Sigmoid colon (tissue), 7 donors: ENCODE measurements around the gene ABCC8. TPM values are rescaled to one million over a fixed set of nuclear protein-coding genes. Genes with fewer than 3 reads are reported as not detected.
"Not testable (repeated sequence)": the region's sequence is repeated elsewhere in the genome, so short reads cannot be mapped to it uniquely, and the experiment has no call there.

Source experiments
- DNase-seq: peaks from one replicate; pipeline ENCODE4 v3.0.0-alpha.2; 2019
- H3K27ac ChIP-seq, 4 donors: fragments of 200-600 bp; sonication (generic); one replicate each; pipeline ENCODE4 v1.5.1; 2016 to 2019; ENCODE audit warnings: mild to moderate bottlenecking in 1 of 4
- H3K27me3 ChIP-seq, 3 donors: fragments of 200-600 bp; sonication (generic); one replicate each; pipeline ENCODE4 v1.5.1; 2019; ENCODE audit warnings: mild to moderate bottlenecking in 1 of 3
- H3K36me3 ChIP-seq, 4 donors: fragments of 200-600 bp; sonication (generic); one replicate each; pipeline ENCODE4 v1.5.1; 2016 to 2019
- H3K4me1 ChIP-seq, 4 donors: fragments of 200-600 bp; sonication (generic); one replicate each; pipeline ENCODE4 v1.5.1; 2017 to 2019
- H3K4me3 ChIP-seq, 4 donors: fragments of 200-600 bp; sonication (generic); one replicate each; pipeline ENCODE4 v1.5.1; 2017 to 2019; ENCODE audit warnings: mild to moderate bottlenecking in 2 of 4, moderate library complexity in 1 of 4
- H3K9me3 ChIP-seq, 4 donors: fragments of 200-600 bp in 3 of 4; sonication (generic) in 3 of 4; one replicate each; pipeline versions ENCODE4 v1.5.1 to v1.6.1; 2013 to 2019
- EP300 ChIP-seq, 4 donors: sonication (generic); formaldehyde crosslinking; IDR thresholded peaks; one replicate each; pipeline ENCODE4 v1.6.1; 2017; ENCODE audit warnings: antibody characterized with exemption in 4 of 4
- POLR2A ChIP-seq, 2 donors: fragments of 450-650 bp; IDR thresholded peaks; one replicate each; pipeline ENCODE4 v1.6.1; 2016; ENCODE audit warnings: antibody characterized with exemption in 2 of 2, mild to moderate bottlenecking in 2 of 2, moderate library complexity in 2 of 2
- POLR2AphosphoS5 ChIP-seq, 4 donors: sonication (generic); formaldehyde crosslinking; IDR thresholded peaks; one replicate each; pipeline ENCODE4 v1.6.1; 2017; ENCODE audit warnings: antibody characterized with exemption in 4 of 4
- WGBS, 2 donors: extraction: QIAGEN DNeasy Blood & Tissue Kit; methylation state at CpG; one replicate each; pipeline ENCODE4 v1.1.7; 2013; 5-methylcytosine and 5-hydroxymethylcytosine counted together
- intact Hi-C: fragments of 100-400 bp; cut with DNase I; formaldehyde crosslinking; loops from one replicate; pipeline ENCODE4 v1.15.1; 2023
- polyA plus RNA-seq, 3 donors: library from polyadenylated mRNA; stranded (reverse); fragments of 200-250 nt; gene quantifications; one replicate each; pipeline ENCODE4 v1.2.3, GENCODE V29; 2013
- total RNA-seq, 4 donors: library from RNA; depleted of rRNA; stranded (reverse); fragments of >200 nt; gene quantifications; one replicate each; pipeline ENCODE4 v1.1.0, GENCODE V29; 2016
- TF ChIP-seq, protein P1 (sequence below), 4 experiments: fragments of 450-650 bp in 3 of 4; fragments of 200-600 bp in 1 of 4; IDR thresholded peaks; one replicate each; pipeline ENCODE4 v1.5.1; 2016 to 2019; ENCODE audit warnings: antibody characterized with exemption in 4 of 4, mild to moderate bottlenecking in 3 of 4, moderate library complexity in 2 of 4
- donor health status: healthy with polysubstance abuse.
- donor health status: Bipolar disorder and iron deficiency.
- donor health status: healthy.

The ABCC8 gene
- total and polyA plus RNA-seq, 7 donors = 0.23 to 9.7 (median 2.6) TPM

- no peak for DNase-seq
- Histone ChIP-seq H3K4me3 (no peak overlapping the region), H3K36me3 (no peaks in the 10 kb centered on the region), H3K27ac (no peak overlapping the region), H3K27me3 (peaks cover 0 to 10% (median 0%) of the 10 kb centered on the region in 3 donors), H3K9me3 (no peaks in the 10 kb centered on the region), H3K4me1 (no peaks in the 10 kb centered on the region)
- intact Hi-C loops = no loop called here
- TF ChIP-seq POLR2A (IDR thresholded peaks at IDR 0.05) (no peak), POLR2AphosphoS5 (IDR thresholded peaks at IDR 0.05) (no peak), EP300 (IDR thresholded peaks at IDR 0.05) (no peak)
- TF ChIP-seq, protein P1, sequence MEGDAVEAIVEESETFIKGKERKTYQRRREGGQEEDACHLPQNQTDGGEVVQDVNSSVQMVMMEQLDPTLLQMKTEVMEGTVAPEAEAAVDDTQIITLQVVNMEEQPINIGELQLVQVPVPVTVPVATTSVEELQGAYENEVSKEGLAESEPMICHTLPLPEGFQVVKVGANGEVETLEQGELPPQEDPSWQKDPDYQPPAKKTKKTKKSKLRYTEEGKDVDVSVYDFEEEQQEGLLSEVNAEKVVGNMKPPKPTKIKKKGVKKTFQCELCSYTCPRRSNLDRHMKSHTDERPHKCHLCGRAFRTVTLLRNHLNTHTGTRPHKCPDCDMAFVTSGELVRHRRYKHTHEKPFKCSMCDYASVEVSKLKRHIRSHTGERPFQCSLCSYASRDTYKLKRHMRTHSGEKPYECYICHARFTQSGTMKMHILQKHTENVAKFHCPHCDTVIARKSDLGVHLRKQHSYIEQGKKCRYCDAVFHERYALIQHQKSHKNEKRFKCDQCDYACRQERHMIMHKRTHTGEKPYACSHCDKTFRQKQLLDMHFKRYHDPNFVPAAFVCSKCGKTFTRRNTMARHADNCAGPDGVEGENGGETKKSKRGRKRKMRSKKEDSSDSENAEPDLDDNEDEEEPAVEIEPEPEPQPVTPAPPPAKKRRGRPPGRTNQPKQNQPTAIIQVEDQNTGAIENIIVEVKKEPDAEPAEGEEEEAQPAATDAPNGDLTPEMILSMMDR (IDR thresholded peaks at IDR 0.05) = no peak
- WGBS, 2 donors = 64 to 69% methylated on average over 7 of the region's 7 CpGs
Observed at GRCh38 chr11:17432002-17432401, 44.6 kb downstream of the ABCC8 start.

- Histone ChIP-seq H3K27me3 (peaks cover 0 to 10% (median 0%) of the 10 kb centered on the region in 3 donors), H3K9me3 (no peaks in the 10 kb centered on the region), H3K27ac (no peak overlapping the region), H3K4me1 (no peaks in the 10 kb centered on the region), H3K36me3 (no peaks in the 10 kb centered on the region), H3K4me3 (no peak overlapping the region)
- intact Hi-C loops = no loop called here
- 60% methylated on average over 8 of the region's 8 CpGs for WGBS, 2 donors
- no peak for DNase-seq
- no peak for TF ChIP-seq EP300 (IDR thresholded peaks at IDR 0.05)
- no peak for TF ChIP-seq POLR2AphosphoS5 (IDR thresholded peaks at IDR 0.05)
- TF ChIP-seq POLR2A (IDR thresholded peaks at IDR 0.05) = no peak
- TF ChIP-seq, protein P1 (IDR thresholded peaks at IDR 0.05) = no peak
Observed at GRCh38 chr11:17431139-17431538, 45.5 kb downstream of the ABCC8 start.

DNA sequence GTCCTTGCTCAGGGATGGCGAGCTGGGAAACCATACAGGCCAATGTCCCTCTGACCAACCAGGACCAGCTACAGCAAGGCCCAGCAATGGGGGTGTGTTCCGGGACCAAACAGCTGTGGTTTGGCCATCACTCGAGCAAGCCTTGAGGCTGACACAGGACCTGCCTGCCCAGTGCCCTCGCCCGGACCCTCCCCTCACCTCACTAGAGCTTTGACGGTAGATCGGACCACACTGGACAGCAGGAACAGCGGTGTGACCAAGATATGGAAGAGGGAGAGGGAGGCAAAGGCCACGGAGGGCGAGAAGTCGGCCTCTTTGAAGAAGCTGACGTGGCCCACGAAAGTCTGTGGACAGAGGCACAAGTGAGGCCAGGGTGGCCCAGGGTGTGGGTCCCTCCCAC, 46.0 kb downstream of the ABCC8 start:
- Histone ChIP-seq H3K4me1 (no peaks in the 10 kb centered on the region), H3K27ac (no peak overlapping the region), H3K4me3 (no peak overlapping the region), H3K27me3 (peaks cover 0 to 10% (median 0%) of the 10 kb centered on the region in 3 donors), H3K36me3 (no peaks in the 10 kb centered on the region), H3K9me3 (no peaks in the 10 kb centered on the region)
- intact Hi-C loops = no loop called here
- TF ChIP-seq EP300 (IDR thresholded peaks at IDR 0.05) = no peak
- TF ChIP-seq POLR2AphosphoS5 (IDR thresholded peaks at IDR 0.05) = no peak
- TF ChIP-seq POLR2A (IDR thresholded peaks at IDR 0.05) = no peak
- 89 to 90% methylated on average over 13 of the region's 13 CpGs for WGBS, 2 donors
- no peak for DNase-seq

DNA sequence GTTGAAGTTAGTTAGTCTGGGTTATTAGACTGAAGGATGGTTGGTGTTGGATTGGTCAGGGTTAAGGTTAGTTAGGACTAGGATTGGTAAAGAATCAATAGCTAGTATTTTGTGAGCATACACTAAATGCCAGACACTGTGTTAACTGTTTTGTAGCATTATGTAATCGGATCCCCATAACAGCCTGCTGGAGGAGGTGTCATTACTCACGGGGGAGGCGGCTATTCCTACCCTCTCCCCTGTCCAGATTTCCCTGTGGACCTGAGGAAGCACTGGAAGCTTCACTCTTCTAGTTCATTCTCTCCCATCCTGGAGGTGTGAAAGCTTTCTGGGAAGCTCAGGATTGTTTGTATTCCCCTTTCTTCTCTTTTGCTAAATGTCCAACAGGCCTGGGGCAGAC, 47.7 kb downstream of the ABCC8 start:
- Histone ChIP-seq H3K27me3 (peaks cover 0 to 10% (median 0%) of the 10 kb centered on the region in 3 donors), H3K4me3 (no peak overlapping the region), H3K4me1 (no peaks in the 10 kb centered on the region), H3K27ac (no peak overlapping the region), H3K36me3 (no peaks in the 10 kb centered on the region), H3K9me3 (no peaks in the 10 kb centered on the region)
- no peak for DNase-seq
- TF ChIP-seq, protein P1 (IDR thresholded peaks at IDR 0.05) = no peak
- no peak for TF ChIP-seq EP300 (IDR thresholded peaks at IDR 0.05)
- TF ChIP-seq POLR2A (IDR thresholded peaks at IDR 0.05) = no peak
- no peak for TF ChIP-seq POLR2AphosphoS5 (IDR thresholded peaks at IDR 0.05)
- 78 to 89% methylated on average over 3 of the region's 3 CpGs for WGBS, 2 donors
- intact Hi-C loops = no loop called here

DNA sequence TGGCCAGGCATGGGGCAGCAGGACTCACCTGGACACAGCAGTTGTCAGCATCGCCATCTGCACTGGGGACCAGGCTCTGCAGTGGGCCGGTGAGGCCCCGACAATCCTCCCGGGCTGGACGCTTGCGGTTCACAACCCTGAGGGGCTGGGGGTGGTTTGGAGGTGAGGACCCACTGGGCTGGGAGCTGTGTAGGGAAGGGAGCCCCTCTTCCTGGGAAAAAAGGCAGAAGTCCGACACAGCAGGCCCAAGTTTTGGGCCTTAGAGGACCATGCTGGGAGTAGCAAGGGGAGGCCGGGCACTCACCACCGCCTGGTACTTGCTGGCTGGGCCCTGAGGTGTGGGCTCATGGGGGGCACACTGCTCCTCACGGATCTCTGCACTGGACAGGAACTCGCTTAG, 48.4 kb downstream of the ABCC8 start:
- TF ChIP-seq EP300 (IDR thresholded peaks at IDR 0.05) (no peak), POLR2AphosphoS5 (IDR thresholded peaks at IDR 0.05) (no peak), POLR2A (IDR thresholded peaks at IDR 0.05) (no peak)
- TF ChIP-seq, protein P1 (IDR thresholded peaks at IDR 0.05) = no peak
- H3K9me3 ChIP-seq = no peaks in the 10 kb centered on the region
- WGBS, 2 donors = 94 to 95% methylated on average over 11 of the region's 11 CpGs
- H3K27ac ChIP-seq = no peak overlapping the region
- no peak for DNase-seq
- H3K4me1 ChIP-seq = no peaks in the 10 kb centered on the region
- no peaks in the 10 kb centered on the region for H3K36me3 ChIP-seq
- intact Hi-C loops = no loop called here
- H3K27me3 ChIP-seq = peaks cover 0 to 10% (median 0%) of the 10 kb centered on the region in 3 donors
- no peak overlapping the region for H3K4me3 ChIP-seq

- DNase-seq, H3K9me3 ChIP-seq, H3K4me3 ChIP-seq, H3K36me3 ChIP-seq, intact Hi-C loops, H3K27ac ChIP-seq, H3K4me1 ChIP-seq: not testable (repeated sequence)
- peaks cover 0 to 10% (median 0%) of the 10 kb centered on the region in 3 donors for H3K27me3 ChIP-seq
- 48 to 79% methylated on average over 5 of the region's 5 CpGs for WGBS, 2 donors
Observed at GRCh38 chr11:17426233-17426632, 50.4 kb downstream of the ABCC8 start.
